ENCODE results near the gene VPS8. TPM values are rescaled to one million over a fixed set of nuclear protein-coding genes. Genes with fewer than 3 reads are reported as not detected.

Gene VPS8
- total and polyA plus RNA-seq, 4 donors = 4.2 to 34.9 (median 22.9) TPM

- no peaks in the 10 kb centered on the region for H3K27me3 ChIP-seq (ENCODE audit: control insufficient read depth in 4 of 4, insufficient read depth in 4 of 4, low read length in 3 of 4)
- no peak overlapping the region for H3K9ac ChIP-seq (ENCODE audit: low read depth in 1 of 2, low read length in 2 of 2)
- peaks cover 2 to 15% (median 10%) of the 10 kb centered on the region in 4 donors for H3K36me3 ChIP-seq (ENCODE audit: control insufficient read depth in 4 of 4, insufficient read depth in 3 of 4, low read depth in 1 of 4, low read length in 3 of 4)
- DNase-seq (ENCODE audit: low spot score) = no peak
- TF ChIP-seq GABPA (IDR thresholded peaks at IDR 0.05 in 1 of 2, conservative IDR thresholded peaks at IDR 0.05 in 1 of 2) (no peak), ATF3 (IDR thresholded peaks at IDR 0.05) (no peak), EGR1 (IDR thresholded peaks at IDR 0.05; ENCODE audit: low read depth in 2 of 2) (no peak), FOXA2 (IDR thresholded peaks at IDR 0.05) (no peak), TAF1 (conservative IDR thresholded peaks at IDR 0.05) (no peak), HNF4A (conservative IDR thresholded peaks at IDR 0.05) (no peak), YY1 (IDR thresholded peaks at IDR 0.05) (no peak), NR2F2 (IDR thresholded peaks at IDR 0.05) (no peak), CTCF (IDR thresholded peaks at IDR 0.05; ENCODE audit: low read depth, low read length, missing input control) (no peak), FOXA1 (IDR thresholded peaks at IDR 0.05) (no peak)
- H3K9me3 ChIP-seq (ENCODE audit: control insufficient read depth in 4 of 4, low read length in 3 of 4) = no peaks in the 10 kb centered on the region
- H3K4me1 ChIP-seq (ENCODE audit: control insufficient read depth in 4 of 4, insufficient read depth in 4 of 4, low read length in 3 of 4) = no peaks in the 10 kb centered on the region
- 99% methylated on average over 1 of the region's 1 CpG for WGBS
- H3K27ac ChIP-seq (ENCODE audit: low read depth in 1 of 2, low read length in 2 of 2) = no peak overlapping the region
- no peak overlapping the region for H3K4me3 ChIP-seq (ENCODE audit: low read depth in 1 of 3, low read length in 3 of 3)
Measured at GRCh38 chr3:184932777-184933176, 120.8 kb downstream of the VPS8 start.

- no peak overlapping the region for H3K9ac ChIP-seq (ENCODE audit: low read depth in 1 of 2, low read length in 2 of 2)
- 93% methylated on average over 4 of the region's 4 CpGs for WGBS
- no peak overlapping the region for H3K4me3 ChIP-seq (ENCODE audit: low read depth in 1 of 3, low read length in 3 of 3)
- no peak for DNase-seq (ENCODE audit: low spot score)
- H3K9me3 ChIP-seq (ENCODE audit: control insufficient read depth in 4 of 4, low read length in 3 of 4) = no peaks in the 10 kb centered on the region
- peaks cover 2 to 9% (median 7%) of the 10 kb centered on the region in 4 donors for H3K36me3 ChIP-seq (ENCODE audit: control insufficient read depth in 4 of 4, insufficient read depth in 3 of 4, low read depth in 1 of 4, low read length in 3 of 4)
- no peaks in the 10 kb centered on the region for H3K27me3 ChIP-seq (ENCODE audit: control insufficient read depth in 4 of 4, insufficient read depth in 4 of 4, low read length in 3 of 4)
- TF ChIP-seq ZBTB33 (IDR thresholded peaks at IDR 0.05) = no peak
- TF ChIP-seq CTCF (IDR thresholded peaks at IDR 0.05; ENCODE audit: low read depth, low read length, missing input control) = no peak
- TF ChIP-seq, protein P1, sequence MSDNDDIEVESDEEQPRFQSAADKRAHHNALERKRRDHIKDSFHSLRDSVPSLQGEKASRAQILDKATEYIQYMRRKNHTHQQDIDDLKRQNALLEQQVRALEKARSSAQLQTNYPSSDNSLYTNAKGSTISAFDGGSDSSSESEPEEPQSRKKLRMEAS (IDR thresholded peaks at IDR 0.05) = no peak
- no peak for TF ChIP-seq HNF4A (conservative IDR thresholded peaks at IDR 0.05)
- TF ChIP-seq FOXA2 (IDR thresholded peaks at IDR 0.05) = no peak
- TF ChIP-seq HNF4G (IDR thresholded peaks at IDR 0.05) = no peak
- no peak for TF ChIP-seq JUND (IDR thresholded peaks at IDR 0.05)
- no peak for TF ChIP-seq RXRA (IDR thresholded peaks at IDR 0.05)
- no peak for TF ChIP-seq YY1 (IDR thresholded peaks at IDR 0.05)
- TF ChIP-seq RAD21 (IDR thresholded peaks at IDR 0.05) = no peak
- no peak for TF ChIP-seq GABPA (IDR thresholded peaks at IDR 0.05 in 1 of 2, conservative IDR thresholded peaks at IDR 0.05 in 1 of 2)
- no peak for TF ChIP-seq SP1 (IDR thresholded peaks at IDR 0.05)
- TF ChIP-seq EGR1 (IDR thresholded peaks at IDR 0.05; ENCODE audit: low read depth in 2 of 2) = no peak
- TF ChIP-seq, protein P2, sequence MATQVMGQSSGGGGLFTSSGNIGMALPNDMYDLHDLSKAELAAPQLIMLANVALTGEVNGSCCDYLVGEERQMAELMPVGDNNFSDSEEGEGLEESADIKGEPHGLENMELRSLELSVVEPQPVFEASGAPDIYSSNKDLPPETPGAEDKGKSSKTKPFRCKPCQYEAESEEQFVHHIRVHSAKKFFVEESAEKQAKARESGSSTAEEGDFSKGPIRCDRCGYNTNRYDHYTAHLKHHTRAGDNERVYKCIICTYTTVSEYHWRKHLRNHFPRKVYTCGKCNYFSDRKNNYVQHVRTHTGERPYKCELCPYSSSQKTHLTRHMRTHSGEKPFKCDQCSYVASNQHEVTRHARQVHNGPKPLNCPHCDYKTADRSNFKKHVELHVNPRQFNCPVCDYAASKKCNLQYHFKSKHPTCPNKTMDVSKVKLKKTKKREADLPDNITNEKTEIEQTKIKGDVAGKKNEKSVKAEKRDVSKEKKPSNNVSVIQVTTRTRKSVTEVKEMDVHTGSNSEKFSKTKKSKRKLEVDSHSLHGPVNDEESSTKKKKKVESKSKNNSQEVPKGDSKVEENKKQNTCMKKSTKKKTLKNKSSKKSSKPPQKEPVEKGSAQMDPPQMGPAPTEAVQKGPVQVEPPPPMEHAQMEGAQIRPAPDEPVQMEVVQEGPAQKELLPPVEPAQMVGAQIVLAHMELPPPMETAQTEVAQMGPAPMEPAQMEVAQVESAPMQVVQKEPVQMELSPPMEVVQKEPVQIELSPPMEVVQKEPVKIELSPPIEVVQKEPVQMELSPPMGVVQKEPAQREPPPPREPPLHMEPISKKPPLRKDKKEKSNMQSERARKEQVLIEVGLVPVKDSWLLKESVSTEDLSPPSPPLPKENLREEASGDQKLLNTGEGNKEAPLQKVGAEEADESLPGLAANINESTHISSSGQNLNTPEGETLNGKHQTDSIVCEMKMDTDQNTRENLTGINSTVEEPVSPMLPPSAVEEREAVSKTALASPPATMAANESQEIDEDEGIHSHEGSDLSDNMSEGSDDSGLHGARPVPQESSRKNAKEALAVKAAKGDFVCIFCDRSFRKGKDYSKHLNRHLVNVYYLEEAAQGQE (IDR thresholded peaks at IDR 0.05) = no peak
- TF ChIP-seq FOXA1 (IDR thresholded peaks at IDR 0.05) = no peak
- TF ChIP-seq ATF3 (IDR thresholded peaks at IDR 0.05) = no peak
- no peak for TF ChIP-seq NR2F2 (IDR thresholded peaks at IDR 0.05)
- no peak for TF ChIP-seq TAF1 (conservative IDR thresholded peaks at IDR 0.05)
- H3K4me1 ChIP-seq (ENCODE audit: control insufficient read depth in 4 of 4, insufficient read depth in 4 of 4, low read length in 3 of 4) = no peaks in the 10 kb centered on the region
- no peak overlapping the region for H3K27ac ChIP-seq (ENCODE audit: low read depth in 1 of 2, low read length in 2 of 2)
Measured at GRCh38 chr3:184937611-184938010, 125.6 kb downstream of the VPS8 start.

Data from liver (tissue), 9 donors.